Breast epithelium (tissue), 4 donors: Measurements from ENCODE around the gene SCML1. TPM values are rescaled to one million over a fixed set of nuclear protein-coding genes. Genes with fewer than 3 reads are reported as not detected.

Source experiments
- DNase-seq, 2 donors: peaks; one replicate each; pipeline ENCODE4 v3.0.0-alpha.2; 2019; ENCODE audit warnings: low spot score in 2 of 2
- H3K27ac ChIP-seq, 2 donors: fragments of 200-600 bp; sonication (generic) in 1 of 2; one replicate each; pipeline ENCODE4 v1.5.1; 2016 to 2019; ENCODE audit warnings: mild to moderate bottlenecking in 1 of 2
- H3K27me3 ChIP-seq, 2 donors: fragments of 200-600 bp; sonication (generic) in 1 of 2; one replicate each; pipeline versions ENCODE4 v1.5.1 to v1.6.0; 2017 to 2019; ENCODE audit warnings: control low read depth in 1 of 2, mild to moderate bottlenecking in 1 of 2
- H3K36me3 ChIP-seq: fragments of 200-600 bp; one replicate; pipeline ENCODE4 v1.5.1; 2019
- H3K4me1 ChIP-seq, 2 donors: fragments of 200-600 bp; sonication (generic); one replicate each; pipeline ENCODE4 v1.5.1; 2016 to 2019; ENCODE audit warnings: control low read depth in 1 of 2
- H3K4me3 ChIP-seq, 3 donors: fragments of 200-600 bp; sonication (generic); 1 replicate in 2 of 3; 2 replicates in 1 of 3; pipeline ENCODE4 v1.5.1; 2016 to 2019; ENCODE audit warnings: mild to moderate bottlenecking in 3 of 3, moderate library complexity in 2 of 3
- H3K9me3 ChIP-seq, 2 donors: fragments of 200-600 bp; sonication (generic) in 1 of 2; one replicate each; pipeline ENCODE4 v1.5.1; 2016 to 2019; ENCODE audit warnings: control low read depth in 1 of 2
- CTCF ChIP-seq, 3 donors: fragments of 450-650 bp; IDR thresholded peaks; one replicate each; pipeline ENCODE4 v1.5.1; 2016 to 2017; ENCODE audit warnings: antibody characterized with exemption in 3 of 3, mild to moderate bottlenecking in 3 of 3, moderate library complexity in 3 of 3
- POLR2A ChIP-seq: fragments of 450-650 bp; IDR thresholded peaks from one replicate; pipeline ENCODE4 v1.6.1; 2016; ENCODE audit warnings: antibody characterized with exemption, mild to moderate bottlenecking, moderate library complexity
- POLR2AphosphoS5 ChIP-seq, 3 donors: sonication (generic); formaldehyde crosslinking; IDR thresholded peaks; one replicate each; pipeline ENCODE4 v1.6.1; 2017; ENCODE audit warnings: antibody characterized with exemption in 3 of 3
- intact Hi-C: fragments of 100-400 bp; cut with DNase I; formaldehyde crosslinking; loops from one replicate; pipeline ENCODE4 v1.15.1; 2023; ENCODE audit warnings: low total_unique reads
- total RNA-seq, 3 donors: library from RNA; depleted of rRNA; stranded (reverse); fragments of >200 nt; gene quantifications; one replicate each; pipeline ENCODE4 v1.1.0, GENCODE V29; 2016

SCML1 gene
- total RNA-seq, 3 donors from 2014 or later: 14.4 to 20.0 (median 16.0) TPM

GRCh38 chrX:17725181-17725580, 12.1 kb upstream of the SCML1 start:
- no peaks in the 10 kb centered on the region for H3K4me1 ChIP-seq
- no peak for DNase-seq
- H3K4me3 ChIP-seq: no peak overlapping the region
- intact Hi-C loops: no loop called here
- no peak overlapping the region for H3K27ac ChIP-seq
- no peaks in the 10 kb centered on the region for H3K36me3 ChIP-seq
- peaks cover 0 to 30% of the 10 kb centered on the region in 2 donors for H3K27me3 ChIP-seq
- no peak for TF ChIP-seq POLR2AphosphoS5 (IDR thresholded peaks at IDR 0.05)
- TF ChIP-seq CTCF (IDR thresholded peaks at IDR 0.05): no peak
- TF ChIP-seq POLR2A: no peak
- H3K9me3 ChIP-seq: no peaks in the 10 kb centered on the region

- H3K4me3 ChIP-seq: no peak overlapping the region
Measured at GRCh38 chrX:17732138-17732783, 5.0 kb upstream of the SCML1 start.

GRCh38 chrX:17735406-17735805, 1.9 kb upstream of the SCML1 start:
- peaks cover 0 to 22% of the 10 kb centered on the region in 2 donors for H3K27me3 ChIP-seq
- no peak overlapping the region for H3K4me3 ChIP-seq
- intact Hi-C loops: no loop called here
- TF ChIP-seq CTCF (IDR thresholded peaks at IDR 0.05) (no peak), POLR2A (no peak)
- no peaks in the 10 kb centered on the region for H3K36me3 ChIP-seq
- H3K4me1 ChIP-seq: no peaks in the 10 kb centered on the region
- no peak overlapping the region for H3K27ac ChIP-seq
- no peaks in the 10 kb centered on the region for H3K9me3 ChIP-seq
- DNase-seq: no peak

More at GRCh38 chrX:17732138-17732783, 5.0 kb upstream of the SCML1 start:
- Histone ChIP-seq H3K4me1 (no peaks in the 10 kb centered on the region), H3K27ac (no peak overlapping the region), H3K27me3 (peaks cover 0 to 28% of the 10 kb centered on the region in 2 donors), H3K36me3 (no peaks in the 10 kb centered on the region), H3K9me3 (no peaks in the 10 kb centered on the region)
- no peak for DNase-seq
- intact Hi-C loops: no loop called here
- TF ChIP-seq CTCF (IDR thresholded peaks at IDR 0.05) (no peak), POLR2AphosphoS5 (IDR thresholded peaks at IDR 0.05) (no peak), POLR2A (no peak)

- Histone ChIP-seq H3K27me3 (peaks cover 0 to 30% of the 10 kb centered on the region in 2 donors), H3K9me3 (no peaks in the 10 kb centered on the region), H3K27ac (peak overlapping the region; percentile 90 to 92), H3K4me3 (peak overlapping the region; percentile 29 to 73 (median 56)), H3K4me1 (no peaks in the 10 kb centered on the region), H3K36me3 (no peaks in the 10 kb centered on the region)
- intact Hi-C loops: no loop called here
- TF ChIP-seq POLR2A: no peak
- no peak for TF ChIP-seq CTCF (IDR thresholded peaks at IDR 0.05)
- no peak for TF ChIP-seq POLR2AphosphoS5 (IDR thresholded peaks at IDR 0.05)
- no peak for DNase-seq
Measured at GRCh38 chrX:17736478-17736855, 826 bp upstream of the SCML1 start.

GRCh38 chrX:17737710-17737985, 355 bp downstream of the SCML1 start:
- Histone ChIP-seq H3K36me3 (no peaks in the 10 kb centered on the region), H3K4me3 (peak overlapping the region; percentile 55 to 73 (median 56)), H3K27ac (peak overlapping the region; percentile 92 to 96), H3K9me3 (no peaks in the 10 kb centered on the region), H3K4me1 (no peaks in the 10 kb centered on the region), H3K27me3 (peaks cover 0 to 24% of the 10 kb centered on the region in 2 donors)
- no peak for DNase-seq
- intact Hi-C loops: no loop called here
- TF ChIP-seq POLR2A: no peak
- TF ChIP-seq CTCF (IDR thresholded peaks at IDR 0.05): no peak
- TF ChIP-seq POLR2AphosphoS5 (IDR thresholded peaks at IDR 0.05): no peak
